K562 (cell line): ENCODE measurements around the gene CCDC148. TPM values are rescaled to one million over a fixed set of nuclear protein-coding genes. Genes with fewer than 3 reads are reported as not detected.

Experiments used
- BRF2 ChIP-seq: IDR thresholded peaks from 3 replicates; pipeline ENCODE4 v1.6.1; 2011; ENCODE audit warnings: borderline replicate concordance, mild to moderate bottlenecking; ENCODE audit not compliant: insufficient read length, insufficient read depth
- CEBPB ChIP-seq: fragments of 450-650 bp; IDR thresholded peaks from 2 replicates; pipeline ENCODE4 v1.6.1; 2016; ENCODE audit warnings: missing genetic modification characterization, missing compliant biosample characterization
- FOXP1 ChIP-seq: sonication (generic); formaldehyde crosslinking; IDR thresholded peaks from 2 replicates; pipeline ENCODE4 v1.8.0; 2022; ENCODE audit warnings: mild to moderate bottlenecking, missing genetic modification reagents
- HDAC1 ChIP-seq, 2 experiments: fragments of 450-650 bp; IDR thresholded peaks; 2 replicates each; pipeline ENCODE4 v1.6.1; 2016 to 2017; ENCODE audit warnings: inconsistent platforms in 1 of 2, mild to moderate bottlenecking in 1 of 2, moderate library complexity in 1 of 2
- KDM5B ChIP-seq: fragments of 200-600 bp; sonication (generic); IDR thresholded peaks from 2 replicates; pipeline ENCODE4 v1.6.1; 2012; ENCODE audit warnings: low read depth, mild to moderate bottlenecking, moderate library complexity, low read length, control low read depth, inconsistent platforms; ENCODE audit not compliant: insufficient replicate concordance
- MCM2 ChIP-seq: fragments of 450-650 bp; IDR thresholded peaks from 2 replicates; pipeline ENCODE4 v1.6.1; 2017; ENCODE audit warnings: low read depth, mild to moderate bottlenecking
- MYNN ChIP-seq, 2 experiments: sonication (generic); formaldehyde crosslinking in 1 of 2; IDR thresholded peaks; 2 replicates each; pipeline versions ENCODE4 v1.5.0 to v1.6.1; 2016 to 2020; ENCODE audit warnings: antibody characterized with exemption in 1 of 2, missing genetic modification reagents in 1 of 2
- NONO ChIP-seq, 2 experiments: fragments of 200-400 bp in 1 of 2; fragments of 450-650 bp in 1 of 2; formaldehyde crosslinking in 1 of 2; IDR thresholded peaks; 2 replicates each; pipeline ENCODE4 v1.6.1; 2017; ENCODE audit warnings: low read depth in 2 of 2, mild to moderate bottlenecking in 2 of 2, moderate library complexity in 2 of 2, low read length in 1 of 2
- PURB ChIP-seq: sonication (generic); formaldehyde crosslinking; IDR thresholded peaks from 2 replicates; pipeline ENCODE4 v1.9.0; 2021; ENCODE audit warnings: low read depth, mild to moderate bottlenecking, missing genetic modification reagents
- SMAD3 ChIP-seq: fragments of 450-650 bp; formaldehyde crosslinking; conservative IDR thresholded peaks from 2 replicates; pipeline ENCODE4 v1.4.0; 2020; ENCODE audit warnings: mild to moderate bottlenecking
- SRSF7 ChIP-seq: fragments of 200-400 bp; formaldehyde crosslinking; optimal IDR thresholded peaks from 2 replicates; pipeline ENCODE3; 2017; ENCODE audit warnings: mild to moderate bottlenecking, low read depth, low read length
- THRAP3 ChIP-seq: fragments of 450-650 bp; IDR thresholded peaks from 2 replicates; pipeline ENCODE4 v1.6.1; 2016; ENCODE audit warnings: mild to moderate bottlenecking, inconsistent platforms, borderline replicate concordance
- XRCC3 ChIP-seq: fragments of 450-650 bp; IDR thresholded peaks from 2 replicates; pipeline ENCODE4 v1.6.1; 2017; ENCODE audit warnings: mild to moderate bottlenecking, moderate library complexity
- ZNF239 ChIP-seq: fragments of 250-450 bp; sonication (Bioruptor Pico); IDR thresholded peaks from 2 replicates; pipeline ENCODE4 v1.4.0; 2020; ENCODE audit warnings: mild to moderate bottlenecking
- ZNF318 ChIP-seq, 2 experiments: fragments of 450-650 bp; IDR thresholded peaks; 2 replicates each; pipeline ENCODE4 v1.6.1; 2016; ENCODE audit warnings: mild to moderate bottlenecking in 2 of 2, borderline replicate concordance in 1 of 2, low read depth in 1 of 2, moderate library complexity in 1 of 2
- ZNF766 ChIP-seq: fragments of 200-800 bp; sonication (Bioruptor generic); conservative IDR thresholded peaks from 2 replicates; pipeline ENCODE4 v1.6.1; 2016; ENCODE audit warnings: missing genetic modification characterization, missing compliant biosample characterization
- polyA plus RNA-seq, 8 experiments: library from polyadenylated mRNA; depleted of rRNA in 4 of 8; stranded (reverse) in 5 of 8; unstranded in 3 of 8; fragments of >200 nt; fragmentation: Nextera tagmentation in 2 of 8; fragmentation: Illumina TruSeq in 1 of 8; extraction: Ambion mirVana in 2 of 8; extraction: Trizol in 1 of 8; gene quantifications; 2 replicates each; pipeline versions ENCODE4 v1.2.1 to v1.2.3, GENCODE V29; 2011 to 2014; ENCODE audit warnings: inconsistent platforms in 1 of 8, missing spikeins in 1 of 8
- total RNA-seq, 7 experiments: library from RNA; depleted of rRNA in 6 of 7; stranded (reverse); fragments of >200 nt in 6 of 7; fragmentation: Illumina TruSeq in 2 of 7; extraction: Trizol in 2 of 7; gene quantifications; 2 replicates each; pipeline versions ENCODE4 v1.2.1 to v1.2.3, GENCODE V29; 2011 to 2021; ENCODE audit warnings: low replicate concordance in 1 of 7

The CCDC148 gene
- total and polyA plus RNA-seq, 9 of the 15 experiments (the other 6 are each of a cell fraction or from before 2014, with no cell fraction given): 0.10 to 1.4 (median 0.65) TPM

- TF ChIP-seq ZNF318 (IDR thresholded peaks at IDR 0.05; ENCODE audit: borderline replicate concordance in 1 of 2, low read depth in 1 of 2) (no peak), ZNF239 (CRISPR knock-in tag) (no peak), KDM5B (no peak), HDAC1 (IDR thresholded peaks at IDR 0.05) (no peak), MYNN (IDR thresholded peaks at IDR 0.05) (peak; percentile 63; the same call in 1 of the 2 replicates), MYNN (CRISPR knock-in tag; IDR thresholded peaks at IDR 0.05) (no peak), BRF2 (no peak), PURB (CRISPR knock-in tag) (no peak), MCM2 (no peak), FOXP1 (CRISPR knock-in tag) (no peak), XRCC3 (no peak), SMAD3 (CRISPR knock-in tag) (no peak), SRSF7 (no peak), ZNF766 (peak; percentile 81), CEBPB (0 out of 2 replicates have a peak, but pooled peaks have one; percentile 34), THRAP3 (no peak), NONO (IDR thresholded peaks at IDR 0.05; ENCODE audit: low read depth in 2 of 2, low read length in 1 of 2) (no peak)
Observed at GRCh38 chr2:158459161-158460003, 2.8 kb upstream of the CCDC148 start (continued).
